Measurements from ENCODE around the gene EDARADD.

DNA sequence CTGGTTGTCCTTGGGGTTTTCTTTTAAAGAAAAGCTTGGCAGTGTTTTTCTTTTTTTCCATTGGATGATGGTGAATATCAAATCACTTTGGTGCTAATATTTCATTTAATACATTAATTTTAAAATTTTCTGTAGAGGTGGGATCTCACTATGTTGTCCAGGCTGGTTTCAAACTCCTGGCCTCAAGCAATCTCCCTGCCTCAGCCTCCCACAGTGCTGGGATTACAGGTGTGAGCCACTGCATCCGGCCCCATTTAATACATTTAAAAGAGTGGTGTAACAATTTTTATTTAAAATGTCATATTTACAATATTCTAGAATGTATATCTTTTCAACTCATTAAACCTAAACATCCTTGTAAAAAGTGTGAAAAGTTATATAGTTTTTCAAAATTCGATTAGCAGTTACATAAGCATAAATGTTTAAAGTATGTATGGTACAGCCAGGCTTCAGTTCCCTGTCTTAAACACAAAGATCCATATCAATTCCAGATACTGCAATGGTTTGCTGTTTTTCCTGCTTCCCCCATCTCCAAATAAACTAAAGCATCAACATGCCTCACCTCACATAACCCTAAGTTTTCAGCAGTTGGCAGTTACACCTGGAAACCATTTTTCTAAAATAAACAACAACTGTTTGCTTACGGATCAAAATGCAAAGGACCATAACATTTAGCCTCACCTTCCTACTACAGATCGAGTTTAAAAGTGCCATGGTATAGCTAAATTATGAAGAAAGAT, 120.8 kb downstream of the EDARADD start:
- TF ChIP-seq, protein P1, sequence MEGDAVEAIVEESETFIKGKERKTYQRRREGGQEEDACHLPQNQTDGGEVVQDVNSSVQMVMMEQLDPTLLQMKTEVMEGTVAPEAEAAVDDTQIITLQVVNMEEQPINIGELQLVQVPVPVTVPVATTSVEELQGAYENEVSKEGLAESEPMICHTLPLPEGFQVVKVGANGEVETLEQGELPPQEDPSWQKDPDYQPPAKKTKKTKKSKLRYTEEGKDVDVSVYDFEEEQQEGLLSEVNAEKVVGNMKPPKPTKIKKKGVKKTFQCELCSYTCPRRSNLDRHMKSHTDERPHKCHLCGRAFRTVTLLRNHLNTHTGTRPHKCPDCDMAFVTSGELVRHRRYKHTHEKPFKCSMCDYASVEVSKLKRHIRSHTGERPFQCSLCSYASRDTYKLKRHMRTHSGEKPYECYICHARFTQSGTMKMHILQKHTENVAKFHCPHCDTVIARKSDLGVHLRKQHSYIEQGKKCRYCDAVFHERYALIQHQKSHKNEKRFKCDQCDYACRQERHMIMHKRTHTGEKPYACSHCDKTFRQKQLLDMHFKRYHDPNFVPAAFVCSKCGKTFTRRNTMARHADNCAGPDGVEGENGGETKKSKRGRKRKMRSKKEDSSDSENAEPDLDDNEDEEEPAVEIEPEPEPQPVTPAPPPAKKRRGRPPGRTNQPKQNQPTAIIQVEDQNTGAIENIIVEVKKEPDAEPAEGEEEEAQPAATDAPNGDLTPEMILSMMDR (IDR thresholded peaks at IDR 0.05) = no peak
- no peak for TF ChIP-seq POLR2AphosphoS5 (IDR thresholded peaks at IDR 0.05)
- no peak for TF ChIP-seq POLR2A (IDR thresholded peaks at IDR 0.05)
